ENCODE results near the gene PLA2G6. TPM values are rescaled to one million over a fixed set of nuclear protein-coding genes. Genes with fewer than 3 reads are reported as not detected.

The PLA2G6 gene
- total and polyA plus RNA-seq, 2 of the 4 experiments (the other 2 are of a cell fraction): 6.1 to 10.3 TPM

DNA sequence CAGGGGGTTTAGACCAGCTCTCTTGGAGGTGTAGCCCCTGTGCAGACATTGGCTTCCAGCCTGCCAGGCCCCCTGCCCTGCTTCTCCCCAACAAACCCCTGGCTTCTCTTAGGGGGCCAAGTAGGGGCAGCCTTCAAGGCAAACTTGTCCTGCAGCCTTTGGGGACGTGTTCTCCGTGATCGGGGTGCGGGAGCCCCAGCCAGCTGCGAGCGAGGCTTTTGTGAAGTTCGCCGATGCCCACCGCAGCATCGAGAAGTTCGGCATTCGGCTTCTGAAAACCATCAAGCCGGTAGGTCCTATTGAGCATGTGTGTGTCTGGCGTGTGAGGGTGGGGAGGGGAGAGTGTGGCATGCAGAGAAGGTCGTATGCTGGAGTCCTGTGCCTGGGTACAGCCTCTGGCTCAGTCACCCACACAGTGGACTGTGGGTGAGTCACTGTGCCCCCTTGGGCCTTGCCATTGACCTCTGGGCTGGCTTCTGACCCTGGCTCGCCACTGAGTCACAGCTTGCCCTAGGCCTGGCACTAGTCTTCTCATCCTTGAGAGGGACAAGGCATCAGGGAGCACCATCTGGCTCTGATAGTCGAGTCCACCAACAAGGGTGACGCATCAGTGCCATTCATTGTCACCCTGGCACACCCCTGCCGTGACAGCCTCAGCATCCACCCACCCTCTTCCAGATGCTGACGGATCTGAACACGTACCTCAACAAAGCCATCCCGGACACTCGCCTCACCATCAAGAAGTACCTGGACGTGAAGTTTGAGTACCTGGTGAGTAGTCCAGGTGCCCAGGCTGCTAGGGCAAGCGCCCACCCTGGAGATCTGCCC is 109.1 kb downstream of the PLA2G6 start:
- Histone ChIP-seq H3K27me3 (ENCODE audit: control insufficient read depth, insufficient read depth, low read length) (no peaks in the 10 kb centered on the region), H4K20me1 (ENCODE audit: insufficient read depth, low read length) (no peaks in the 10 kb centered on the region), H3K23ac (ENCODE audit: low read depth, low read length) (no peak overlapping the region), H2AK5ac (ENCODE audit: low read depth, low read length) (no peak overlapping the region), H3K56ac (ENCODE audit: extremely low read depth, insufficient read depth, low read length) (no peak overlapping the region), H4K5ac (ENCODE audit: low read depth, low read length) (no peak overlapping the region), H3K4me3 (ENCODE audit: insufficient read depth, low read depth, low read length) (no peak overlapping the region), H3K4me1 (ENCODE audit: control insufficient read depth, insufficient read depth, low read length) (no peaks in the 10 kb centered on the region), H2BK15ac (ENCODE audit: low read depth, low read length) (no peak overlapping the region), H2AFZ (replicated peaks; ENCODE audit: low read length, poor library complexity) (no peak overlapping the region), H3K36me3 (ENCODE audit: control insufficient read depth, insufficient read depth, low read length) (peaks cover 11% of the 10 kb centered on the region), H3K9me1 (ENCODE audit: insufficient read depth, low read length) (no peaks in the 10 kb centered on the region), H2AK9ac (replicated peaks; ENCODE audit: low read depth, low read length, poor library complexity) (no peak overlapping the region), H3K27ac (ENCODE audit: insufficient read depth, low read length) (no peak overlapping the region), H3K79me1 (ENCODE audit: low read depth in 1 of 2, low read length in 2 of 2) (no peaks in the 10 kb centered on the region), H4K91ac (ENCODE audit: insufficient read depth, low read depth, low read length) (no peak overlapping the region), H3K4me2 (ENCODE audit: low read depth, low read length) (no peak overlapping the region), H4K8ac (ENCODE audit: low read depth in 2 of 2, low read length in 2 of 2) (no peak overlapping the region), H3K4ac (ENCODE audit: low read depth, low read length) (no peak overlapping the region), H2BK120ac (ENCODE audit: low read depth, low read length) (no peak overlapping the region), H3K18ac (ENCODE audit: low read depth, low read length) (no peak overlapping the region), H3K9me3 (ENCODE audit: control insufficient read depth, insufficient read depth, low read length) (no peaks in the 10 kb centered on the region), H2BK5ac (ENCODE audit: low read depth, low read length, poor library complexity, severe bottlenecking) (no peak overlapping the region), H2BK20ac (ENCODE audit: low read depth, low read length) (no peak overlapping the region), H3K9ac (ENCODE audit: low read depth, low read length) (no peak overlapping the region), H3K14ac (replicated peaks; ENCODE audit: low read depth, low read length) (no peak overlapping the region)
- DNase-seq: no peak
- intact Hi-C loops (cut with micrococcal nuclease): loop anchor here (5.0 kb wide), 1 partner anchor 280 kb away; no protein-coding TSS in a partner anchor
- in situ Hi-C loops (cut with MboI; ENCODE audit: low sequenced_read_pairs): no loop called here
- no peak for ATAC-seq (ENCODE audit: low read depth)
- 97% methylated on average over 20 of the region's 25 CpGs; no CpG with 5 or more reads in 1 of the 2 experiments for WGBS, 2 experiments (ENCODE audit: extremely low coverage in 2 of 2, insufficient read length in 1 of 2)
- CTCF ChIA-PET: no interaction called here
- no TSS peak for BruUV-seq (replicated peaks)
- dilution Hi-C loops (cut with HindIII; ENCODE audit: low sequenced_read_pairs, unreplicated experiment): no loop called here
- POLR2A ChIA-PET (ENCODE audit: unreplicated experiment): no interaction called here
- TF ChIP-seq FOS (IDR thresholded peaks at IDR 0.05; ENCODE audit: low read depth, low read length) (no peak), MAZ (IDR thresholded peaks at IDR 0.05; ENCODE audit: borderline replicate concordance, low read depth, low read length) (no peak), SMC3 (IDR thresholded peaks at IDR 0.05; ENCODE audit: low read depth, low read length) (no peak), RCOR1 (IDR thresholded peaks at IDR 0.05; ENCODE audit: insufficient replicate concordance, low read length) (no peak), BHLHE40 (IDR thresholded peaks at IDR 0.05; ENCODE audit: low read depth, low read length) (no peak), NFE2L2 (IDR thresholded peaks at IDR 0.05; ENCODE audit: low read depth, low read length) (no peak), MAFK (IDR thresholded peaks at IDR 0.05; ENCODE audit: low read depth, low read length) (no peak), RAD21 (IDR thresholded peaks at IDR 0.05; ENCODE audit: low read length) (no peak), RFX5 (IDR thresholded peaks at IDR 0.05; ENCODE audit: low read depth, low read length) (no peak), CHD1 (IDR thresholded peaks at IDR 0.05; ENCODE audit: low read depth, low read length) (no peak), POLR2A (IDR thresholded peaks at IDR 0.05; ENCODE audit: low read depth, low read length) (no peak), MXI1 (IDR thresholded peaks at IDR 0.05; ENCODE audit: borderline replicate concordance, low read depth, low read length) (no peak)
- TF ChIP-seq, protein P1, sequence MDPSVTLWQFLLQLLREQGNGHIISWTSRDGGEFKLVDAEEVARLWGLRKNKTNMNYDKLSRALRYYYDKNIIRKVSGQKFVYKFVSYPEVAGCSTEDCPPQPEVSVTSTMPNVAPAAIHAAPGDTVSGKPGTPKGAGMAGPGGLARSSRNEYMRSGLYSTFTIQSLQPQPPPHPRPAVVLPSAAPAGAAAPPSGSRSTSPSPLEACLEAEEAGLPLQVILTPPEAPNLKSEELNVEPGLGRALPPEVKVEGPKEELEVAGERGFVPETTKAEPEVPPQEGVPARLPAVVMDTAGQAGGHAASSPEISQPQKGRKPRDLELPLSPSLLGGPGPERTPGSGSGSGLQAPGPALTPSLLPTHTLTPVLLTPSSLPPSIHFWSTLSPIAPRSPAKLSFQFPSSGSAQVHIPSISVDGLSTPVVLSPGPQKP (IDR thresholded peaks at IDR 0.05; ENCODE audit: borderline replicate concordance, low read depth, low read length): no peak
- TF ChIP-seq, protein P2, sequence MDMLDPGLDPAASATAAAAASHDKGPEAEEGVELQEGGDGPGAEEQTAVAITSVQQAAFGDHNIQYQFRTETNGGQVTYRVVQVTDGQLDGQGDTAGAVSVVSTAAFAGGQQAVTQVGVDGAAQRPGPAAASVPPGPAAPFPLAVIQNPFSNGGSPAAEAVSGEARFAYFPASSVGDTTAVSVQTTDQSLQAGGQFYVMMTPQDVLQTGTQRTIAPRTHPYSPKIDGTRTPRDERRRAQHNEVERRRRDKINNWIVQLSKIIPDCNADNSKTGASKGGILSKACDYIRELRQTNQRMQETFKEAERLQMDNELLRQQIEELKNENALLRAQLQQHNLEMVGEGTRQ (IDR thresholded peaks at IDR 0.05; ENCODE audit: low read depth, low read length): no peak
- TF ChIP-seq, protein P3, sequence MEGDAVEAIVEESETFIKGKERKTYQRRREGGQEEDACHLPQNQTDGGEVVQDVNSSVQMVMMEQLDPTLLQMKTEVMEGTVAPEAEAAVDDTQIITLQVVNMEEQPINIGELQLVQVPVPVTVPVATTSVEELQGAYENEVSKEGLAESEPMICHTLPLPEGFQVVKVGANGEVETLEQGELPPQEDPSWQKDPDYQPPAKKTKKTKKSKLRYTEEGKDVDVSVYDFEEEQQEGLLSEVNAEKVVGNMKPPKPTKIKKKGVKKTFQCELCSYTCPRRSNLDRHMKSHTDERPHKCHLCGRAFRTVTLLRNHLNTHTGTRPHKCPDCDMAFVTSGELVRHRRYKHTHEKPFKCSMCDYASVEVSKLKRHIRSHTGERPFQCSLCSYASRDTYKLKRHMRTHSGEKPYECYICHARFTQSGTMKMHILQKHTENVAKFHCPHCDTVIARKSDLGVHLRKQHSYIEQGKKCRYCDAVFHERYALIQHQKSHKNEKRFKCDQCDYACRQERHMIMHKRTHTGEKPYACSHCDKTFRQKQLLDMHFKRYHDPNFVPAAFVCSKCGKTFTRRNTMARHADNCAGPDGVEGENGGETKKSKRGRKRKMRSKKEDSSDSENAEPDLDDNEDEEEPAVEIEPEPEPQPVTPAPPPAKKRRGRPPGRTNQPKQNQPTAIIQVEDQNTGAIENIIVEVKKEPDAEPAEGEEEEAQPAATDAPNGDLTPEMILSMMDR (conservative IDR thresholded peaks at IDR 0.05; ENCODE audit: low read depth, low read length): no peak

Measured in IMR-90 (cell line).